ENCODE data around the gene HYI. TPM values are rescaled to one million over a fixed set of nuclear protein-coding genes. Genes with fewer than 3 reads are reported as not detected.

The HYI gene
- total RNA-seq, 1 experiment from 2014 or later: 34.5 TPM

- Histone ChIP-seq H3K36me3 (ENCODE audit: control insufficient read depth, insufficient read depth, low read length) (no peaks in the 10 kb centered on the region), H3K9me3 (no peaks in the 10 kb centered on the region), H3K27me3 (replicated peaks; ENCODE audit: control insufficient read depth, insufficient read depth, low read length) (no peaks in the 10 kb centered on the region), H3K4me3 (ENCODE audit: low read depth, low read length) (no peak overlapping the region), H3K4me1 (no peaks in the 10 kb centered on the region)
- no TSS peak for BruUV-seq (replicated peaks)
- H3K36me3 Mint-ChIP-seq (ENCODE audit: insufficient read depth, unreplicated experiment): peaks cover 6% of the 10 kb centered on the region
- no peak for DNase-seq
- H3K4me1 Mint-ChIP-seq (ENCODE audit: low read depth, unreplicated experiment): no peaks in the 10 kb centered on the region
- no peaks in the 10 kb centered on the region for H3K27me3 Mint-ChIP-seq (ENCODE audit: insufficient read depth, unreplicated experiment)
- no peak overlapping the region for H3K4me3 Mint-ChIP-seq (ENCODE audit: unreplicated experiment)
- no peak for TF ChIP-seq CTCF (IDR thresholded peaks at IDR 0.05; ENCODE audit: insufficient read depth in 1 of 2, low read depth in 1 of 2, low read length in 1 of 2, severe bottlenecking in 1 of 2, unreplicated experiment in 1 of 2)
- no peak overlapping the region for H3K27ac Mint-ChIP-seq (ENCODE audit: unreplicated experiment)
- no peaks in the 10 kb centered on the region for H3K9me3 Mint-ChIP-seq (ENCODE audit: unreplicated experiment)
- POLR2A ChIA-PET: no interaction called here
- CTCF ChIA-PET: no interaction called here
- intact Hi-C loops (cut with micrococcal nuclease; ENCODE audit: unreplicated experiment): no loop called here
Measured at GRCh38 chr1:43437031-43437973, 16.4 kb downstream of the HYI start.

GRCh38 chr1:43436371-43436770 lies 17.4 kb downstream of the HYI start:
- no peaks in the 10 kb centered on the region for H3K27me3 Mint-ChIP-seq (ENCODE audit: insufficient read depth, unreplicated experiment)
- no peak overlapping the region for H3K4me3 ChIP-seq (ENCODE audit: low read depth, low read length)
- no peaks in the 10 kb centered on the region for H3K27me3 ChIP-seq (replicated peaks; ENCODE audit: control insufficient read depth, insufficient read depth, low read length)
- ChIA-PET POLR2A (no interaction called here), CTCF (no interaction called here)
- no peak for DNase-seq
- H3K9me3 ChIP-seq: no peaks in the 10 kb centered on the region
- no peak for TF ChIP-seq CTCF (IDR thresholded peaks at IDR 0.05; ENCODE audit: insufficient read depth in 1 of 2, low read depth in 1 of 2, low read length in 1 of 2, severe bottlenecking in 1 of 2, unreplicated experiment in 1 of 2)
- no peaks in the 10 kb centered on the region for H3K4me1 ChIP-seq
- no peak overlapping the region for H3K4me3 Mint-ChIP-seq (ENCODE audit: unreplicated experiment)
- H3K4me1 Mint-ChIP-seq (ENCODE audit: low read depth, unreplicated experiment): no peaks in the 10 kb centered on the region
- no peaks in the 10 kb centered on the region for H3K36me3 ChIP-seq (ENCODE audit: control insufficient read depth, insufficient read depth, low read length)
- H3K36me3 Mint-ChIP-seq (ENCODE audit: insufficient read depth, unreplicated experiment): peaks cover 6% of the 10 kb centered on the region
- intact Hi-C loops (cut with micrococcal nuclease; ENCODE audit: unreplicated experiment): no loop called here
- H3K27ac Mint-ChIP-seq (ENCODE audit: unreplicated experiment): no peak overlapping the region
- BruUV-seq (replicated peaks): no TSS peak
- H3K9me3 Mint-ChIP-seq (ENCODE audit: unreplicated experiment): no peaks in the 10 kb centered on the region

- CTCF ChIA-PET: no interaction called here
- Histone ChIP-seq H3K9me3 (no peaks in the 10 kb centered on the region), H3K27me3 (replicated peaks; ENCODE audit: control insufficient read depth, insufficient read depth, low read length) (no peaks in the 10 kb centered on the region), H3K36me3 (ENCODE audit: control insufficient read depth, insufficient read depth, low read length) (no peaks in the 10 kb centered on the region), H3K4me3 (ENCODE audit: low read depth, low read length) (no peak overlapping the region), H3K4me1 (no peaks in the 10 kb centered on the region)
- BruUV-seq (replicated peaks): no TSS peak
- POLR2A ChIA-PET: no interaction called here
- no peaks in the 10 kb centered on the region for H3K9me3 Mint-ChIP-seq (ENCODE audit: unreplicated experiment)
- DNase-seq: no peak
- H3K36me3 Mint-ChIP-seq (ENCODE audit: insufficient read depth, unreplicated experiment): peaks cover 10% of the 10 kb centered on the region
- intact Hi-C loops (cut with micrococcal nuclease; ENCODE audit: unreplicated experiment): no loop called here
- H3K27me3 Mint-ChIP-seq (ENCODE audit: insufficient read depth, unreplicated experiment): no peaks in the 10 kb centered on the region
- no peak overlapping the region for H3K4me3 Mint-ChIP-seq (ENCODE audit: unreplicated experiment)
- H3K4me1 Mint-ChIP-seq (ENCODE audit: low read depth, unreplicated experiment): no peaks in the 10 kb centered on the region
- H3K27ac Mint-ChIP-seq (ENCODE audit: unreplicated experiment): no peak overlapping the region
- TF ChIP-seq CTCF (IDR thresholded peaks at IDR 0.05; ENCODE audit: insufficient read depth in 1 of 2, low read depth in 1 of 2, low read length in 1 of 2, severe bottlenecking in 1 of 2, unreplicated experiment in 1 of 2): no peak
Measured at GRCh38 chr1:43435146-43436145, 18.3 kb downstream of the HYI start.
